Gastroesophageal sphincter (tissue), 3 donors: Measurements from ENCODE around the gene RPL10A.

ENCODE experiments used
- CTCF ChIP-seq, 4 experiments: fragments of 200-600 bp in 2 of 4; fragments of 450-650 bp in 2 of 4; sonication (generic) in 1 of 4; IDR thresholded peaks; one replicate each; pipeline ENCODE4 v1.5.1; 2017 to 2019; ENCODE audit warnings: antibody characterized with exemption in 4 of 4, mild to moderate bottlenecking in 2 of 4, moderate library complexity in 2 of 4
- POLR2A ChIP-seq, 2 donors: fragments of 450-650 bp; IDR thresholded peaks; one replicate each; pipeline ENCODE4 v1.6.1; 2017; ENCODE audit warnings: antibody characterized with exemption in 2 of 2, mild to moderate bottlenecking in 2 of 2, moderate library complexity in 1 of 2
- POLR2AphosphoS5 ChIP-seq: sonication (generic); formaldehyde crosslinking; IDR thresholded peaks from one replicate; pipeline ENCODE4 v1.6.1; 2017; ENCODE audit warnings: antibody characterized with exemption

- no peak for TF ChIP-seq CTCF (IDR thresholded peaks at IDR 0.05)
- no peak for TF ChIP-seq POLR2A (IDR thresholded peaks at IDR 0.05)
- no peak for TF ChIP-seq POLR2AphosphoS5
Observed at GRCh38 chr6:35491558-35492257, 23.5 kb downstream of the RPL10A start.
